HG03354 (cell line): ENCODE data around the gene TNS2.

Experiments
- ATAC-seq: cut with Tn5 transposase; IDR thresholded peaks from one replicate; pipeline ENCODE4 v1.9.1; 2021; ENCODE audit warnings: mild to moderate bottlenecking; ENCODE audit not compliant: unreplicated experiment, poor library complexity, severe bottlenecking

TNS2 gene

DNA sequence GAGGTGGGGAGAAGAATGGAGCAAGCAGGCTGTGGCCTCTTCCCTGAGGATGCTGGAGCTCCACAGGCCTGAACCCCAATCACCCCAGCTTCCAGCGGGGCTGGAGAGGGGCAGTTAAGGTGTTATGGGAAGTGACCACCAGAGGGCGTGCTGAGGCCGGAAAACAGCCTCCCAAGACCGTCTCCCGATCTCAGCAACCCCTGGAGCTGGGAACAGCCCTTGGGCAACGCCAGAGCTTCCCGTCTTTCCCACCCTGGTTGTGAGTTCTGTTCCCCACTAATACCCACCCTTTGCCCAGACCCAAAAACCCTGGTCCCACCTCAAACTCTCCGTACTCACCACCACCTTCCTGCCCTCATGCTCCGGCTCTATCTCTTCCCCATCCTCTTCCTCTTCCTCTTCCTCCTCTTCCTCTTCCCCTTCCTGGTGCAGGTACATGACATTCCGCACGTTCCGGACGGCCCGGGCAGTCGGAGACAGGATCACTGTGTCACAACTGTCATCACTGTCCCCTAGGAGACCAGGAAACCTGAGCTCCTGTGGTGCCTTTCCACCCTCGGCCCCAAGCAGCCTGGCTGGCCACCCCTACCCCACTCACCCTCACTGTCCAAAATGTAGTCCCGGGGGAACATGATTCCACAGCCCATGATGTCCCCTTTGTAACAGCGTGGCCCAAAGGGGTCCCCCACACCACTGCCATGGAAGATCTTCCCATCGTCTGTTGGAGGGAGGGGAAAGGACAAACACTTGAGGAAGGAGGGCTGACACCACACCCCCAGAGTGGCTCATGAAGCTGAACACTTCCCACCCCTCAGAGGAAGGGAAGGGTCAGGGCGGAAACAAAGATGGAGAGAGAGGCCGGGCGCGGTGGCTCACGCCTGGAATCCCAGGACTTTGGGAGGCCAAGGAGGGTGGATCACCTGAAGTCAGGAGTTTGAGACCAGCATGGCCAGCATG lies 16.4 kb downstream of the TNS2 start:
- ATAC-seq = no peak

DNA sequence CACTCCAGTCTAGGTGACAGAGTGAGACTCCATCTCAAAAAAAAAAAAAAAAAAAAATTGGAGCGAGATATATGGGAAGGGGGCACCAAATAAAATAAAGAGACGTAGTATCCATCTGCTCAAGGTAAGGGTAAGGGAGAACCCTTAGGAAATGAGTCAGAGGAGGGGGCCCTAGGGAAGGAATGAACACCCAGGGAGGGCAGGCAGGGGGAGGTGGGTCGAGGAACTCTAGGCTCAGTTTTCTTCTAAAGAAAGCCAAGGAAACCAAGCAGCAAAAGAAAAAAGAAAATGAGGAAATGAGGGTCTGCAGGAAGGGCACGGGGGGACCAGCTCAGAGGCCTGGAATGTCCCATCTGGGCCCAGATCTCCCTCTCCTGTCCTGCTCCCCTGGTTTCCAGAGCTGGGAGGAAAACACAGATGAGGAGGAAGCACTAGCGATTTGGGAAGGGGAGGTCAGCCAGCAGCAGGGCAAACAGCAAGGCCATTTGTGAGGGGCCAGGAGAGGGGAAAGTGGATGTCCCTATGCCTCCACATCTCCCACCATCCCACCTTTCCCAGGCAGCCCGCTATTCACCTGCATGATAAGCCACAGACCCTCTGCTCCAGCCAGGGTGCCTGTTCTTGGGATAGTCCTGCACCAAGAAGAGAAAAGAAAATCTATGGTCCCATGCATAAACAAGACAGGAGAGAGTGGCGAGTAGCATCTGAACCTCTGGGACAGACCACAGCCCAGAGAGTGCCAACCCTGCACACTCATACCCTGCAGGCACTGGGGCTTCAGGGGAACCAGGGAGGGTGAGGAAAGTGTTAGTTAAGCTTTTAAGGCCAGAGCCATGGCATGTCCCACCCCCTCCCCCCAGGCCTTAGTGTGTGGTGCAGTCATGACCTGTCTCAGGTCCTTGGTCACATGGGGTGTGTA lies 17.5 kb downstream of the TNS2 start:
- no peak for ATAC-seq

DNA sequence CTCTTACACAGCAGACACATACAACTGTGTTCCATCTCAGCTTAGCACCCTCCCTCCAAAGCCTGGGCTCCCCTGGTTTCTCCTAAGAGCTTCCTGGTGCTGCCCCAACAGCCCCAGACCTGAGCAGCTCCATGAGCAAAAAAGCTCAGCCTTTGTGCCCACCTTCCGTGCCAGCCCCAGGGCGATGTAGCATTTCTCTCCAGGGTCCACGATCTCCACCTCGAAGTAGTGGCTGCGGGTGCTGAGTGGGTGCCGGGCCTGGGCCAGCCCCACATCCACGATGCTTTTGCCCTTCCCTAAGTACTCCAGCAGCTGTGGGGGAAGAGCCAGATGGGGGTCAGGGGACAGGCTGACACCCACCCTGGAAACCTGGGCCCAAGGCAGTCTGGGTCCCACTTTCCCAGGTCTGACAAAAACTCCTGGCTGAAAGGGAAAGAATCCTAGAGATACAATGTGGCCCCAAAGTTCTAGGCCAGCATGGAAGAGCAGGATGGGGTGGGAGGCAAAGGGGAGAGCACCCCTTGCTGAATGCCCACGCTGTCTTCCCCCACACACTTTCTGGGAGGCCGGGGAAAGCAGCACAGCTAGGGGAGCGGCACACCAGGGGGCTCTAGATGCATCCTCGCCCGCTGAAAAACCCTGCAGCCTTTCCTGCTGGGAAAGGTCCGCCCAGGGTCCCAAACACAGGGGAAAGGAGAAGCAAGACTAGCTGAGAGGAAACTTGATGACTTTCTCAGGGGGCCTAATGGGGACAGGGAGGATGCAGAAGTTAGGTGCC lies 18.3 kb downstream of the TNS2 start:
- ATAC-seq = no peak

DNA sequence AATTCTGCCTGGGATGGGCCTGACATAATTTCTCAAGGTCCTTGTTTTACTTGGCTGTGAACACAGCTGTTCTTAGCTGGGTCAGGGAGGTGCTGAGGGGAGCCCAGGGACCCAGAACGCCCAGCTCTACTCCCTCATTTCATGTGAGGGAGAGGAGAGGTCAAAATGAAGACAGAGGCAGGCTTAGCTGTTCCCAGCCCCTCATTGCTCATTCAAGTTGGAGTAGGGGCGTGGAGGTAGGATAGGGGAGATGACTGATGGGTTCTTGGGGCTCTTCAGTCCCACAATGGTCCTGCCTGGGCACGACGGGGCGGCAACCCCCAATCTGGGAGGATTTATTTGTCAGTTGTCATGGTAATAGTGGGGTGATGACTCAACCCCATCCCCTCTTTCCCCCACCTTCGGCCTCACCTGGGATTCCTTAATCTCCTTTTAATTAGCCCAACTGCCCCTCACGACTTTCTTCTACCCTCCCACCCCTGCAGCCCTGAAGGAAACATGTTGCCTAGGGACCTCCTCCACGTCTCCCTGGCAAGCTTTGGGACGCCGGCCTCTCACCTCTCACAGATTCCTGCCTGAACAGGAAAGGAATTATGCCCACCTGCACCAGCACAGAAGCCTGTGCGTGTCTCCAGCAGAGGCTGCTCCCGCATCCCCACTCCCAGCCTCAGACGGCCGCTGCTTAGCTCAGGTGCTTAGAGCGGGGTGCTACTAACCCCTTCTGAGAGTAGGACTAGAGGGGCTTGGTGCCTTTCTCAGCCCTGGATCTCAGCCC lies 19.1 kb downstream of the TNS2 start:
- no peak for ATAC-seq

DNA sequence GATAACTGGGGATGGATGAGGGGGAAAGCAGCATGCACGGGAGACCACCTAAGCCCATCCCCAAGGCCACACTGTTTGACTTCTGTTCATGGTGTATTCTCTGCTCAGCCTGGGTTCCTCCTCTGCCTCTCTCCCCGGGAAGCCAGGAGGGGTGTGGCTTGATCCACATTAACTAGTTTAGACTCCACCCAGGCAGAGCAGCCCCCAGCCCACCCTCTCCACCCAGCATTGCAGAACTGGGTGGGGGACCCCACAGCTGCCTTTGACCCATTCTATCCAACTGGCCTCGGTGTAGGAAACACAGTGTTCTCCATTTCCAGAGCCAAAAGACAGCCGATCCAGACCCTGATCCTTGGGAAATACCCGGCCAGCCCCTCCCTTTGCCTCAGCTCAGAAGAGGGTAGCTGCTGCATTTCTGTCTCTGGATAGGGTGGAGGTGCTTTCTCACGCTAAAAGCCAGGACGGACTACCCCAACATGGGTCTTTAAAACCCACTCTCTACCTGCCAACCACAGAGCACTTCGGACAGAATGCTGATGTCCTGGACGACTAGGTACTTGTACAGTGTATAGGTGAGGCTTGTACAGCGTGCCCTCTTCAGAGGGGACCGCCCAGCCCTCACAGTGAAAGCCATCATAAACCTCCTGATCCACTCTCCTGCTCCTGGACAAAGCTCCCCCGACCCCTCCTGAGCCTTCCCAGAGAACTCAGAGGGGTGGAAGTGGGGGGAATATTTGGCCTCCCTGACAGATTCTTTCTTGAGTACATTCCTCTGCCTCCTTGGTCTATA lies 20.0 kb downstream of the TNS2 start:
- ATAC-seq = no peak

DNA sequence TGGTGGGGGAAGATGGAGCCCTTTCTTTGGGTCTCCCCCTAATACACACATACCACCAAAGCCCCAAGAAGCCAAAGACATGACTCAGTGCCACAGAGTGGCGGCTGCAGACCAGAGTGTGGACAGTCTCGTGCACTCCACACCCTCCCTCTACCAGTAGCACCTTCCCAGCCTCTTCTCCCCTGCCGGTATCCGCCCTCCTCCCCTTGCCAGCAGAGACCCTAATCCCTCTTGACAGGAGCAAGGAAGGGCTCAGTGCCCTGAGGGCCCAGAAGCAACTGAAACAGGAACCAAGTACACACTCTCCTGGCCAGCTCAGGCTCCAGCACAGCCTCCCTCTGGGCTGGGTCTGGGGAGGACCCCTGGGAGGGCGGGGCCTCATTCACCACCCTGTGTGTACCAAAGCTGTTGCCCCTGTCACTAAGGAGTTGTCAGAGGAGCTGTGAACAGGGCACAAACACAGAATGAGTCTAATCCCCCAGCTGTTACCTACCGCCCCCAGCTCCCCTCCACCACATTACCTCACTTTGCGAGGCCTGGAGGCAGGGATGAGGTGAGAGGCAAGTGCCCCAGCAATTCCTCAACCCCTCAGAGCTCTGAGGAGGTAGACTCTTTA lies 21.1 kb downstream of the TNS2 start:
- no peak for ATAC-seq

DNA sequence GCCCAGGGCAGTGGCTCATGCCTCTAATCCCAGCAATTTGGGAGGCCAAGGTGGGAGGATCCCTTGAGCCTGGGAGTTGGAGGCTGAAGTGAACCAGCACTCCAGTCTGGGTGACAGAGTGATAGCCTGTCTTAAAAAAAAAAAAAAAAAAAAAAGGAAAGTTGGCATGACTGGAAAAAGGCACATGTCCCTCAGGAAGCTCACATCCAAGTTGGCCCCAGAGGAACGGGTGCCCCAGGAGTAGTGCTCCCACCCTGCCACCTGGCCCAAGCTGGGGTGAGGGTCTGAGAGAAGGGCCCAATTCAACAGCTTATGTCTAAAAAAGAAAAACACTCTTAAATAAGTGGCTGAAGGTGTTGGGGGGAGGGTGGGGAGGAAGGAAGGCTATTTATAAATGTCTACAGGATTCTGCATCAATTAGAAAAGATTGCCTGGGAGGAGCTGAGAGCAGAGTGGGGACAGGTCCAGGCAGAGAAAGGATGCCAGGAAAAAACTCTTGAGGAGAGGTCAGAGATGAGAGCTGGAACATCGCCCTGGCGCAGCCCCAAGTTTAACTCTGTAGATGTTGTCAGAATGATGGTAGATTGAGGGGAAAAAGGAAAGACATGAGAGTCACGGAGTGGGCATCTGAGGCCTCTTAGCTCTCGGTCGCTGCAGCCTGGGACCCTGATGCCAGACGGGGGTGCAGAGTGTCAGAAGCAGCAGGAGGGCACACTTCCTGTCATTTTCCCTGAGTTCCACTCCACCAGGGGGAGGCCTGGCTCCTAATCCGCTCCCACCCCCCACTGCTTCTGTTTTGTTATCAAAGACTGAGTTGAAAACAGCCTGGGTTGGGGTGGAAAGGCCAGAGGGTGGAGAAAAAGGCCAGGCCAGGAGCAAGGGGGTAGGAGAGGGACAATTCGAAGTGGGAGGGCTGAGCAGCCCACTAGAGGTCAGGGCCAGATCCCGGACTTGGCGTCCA lies 22.0 kb downstream of the TNS2 start:
- ATAC-seq = no peak

DNA sequence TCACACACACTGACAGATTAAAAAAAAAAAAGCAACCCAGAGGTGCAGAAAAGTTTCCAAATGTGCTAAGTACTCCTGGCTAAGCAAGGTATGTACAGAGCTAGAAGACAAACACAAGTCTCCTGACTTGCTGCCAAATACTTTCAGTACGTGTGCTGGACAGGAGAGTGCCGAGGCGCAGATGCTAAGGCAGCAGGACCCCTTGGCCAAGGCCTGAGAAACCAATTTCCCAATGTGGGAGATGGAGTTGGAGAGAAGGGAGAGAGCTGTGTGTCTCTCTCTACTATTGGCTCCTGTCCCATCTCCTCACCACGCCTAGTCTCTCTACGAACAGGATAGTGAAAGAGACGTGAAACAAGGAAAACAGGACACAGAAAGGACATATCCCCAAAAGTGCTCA lies 24.0 kb downstream of the TNS2 start:
- no peak for ATAC-seq

DNA sequence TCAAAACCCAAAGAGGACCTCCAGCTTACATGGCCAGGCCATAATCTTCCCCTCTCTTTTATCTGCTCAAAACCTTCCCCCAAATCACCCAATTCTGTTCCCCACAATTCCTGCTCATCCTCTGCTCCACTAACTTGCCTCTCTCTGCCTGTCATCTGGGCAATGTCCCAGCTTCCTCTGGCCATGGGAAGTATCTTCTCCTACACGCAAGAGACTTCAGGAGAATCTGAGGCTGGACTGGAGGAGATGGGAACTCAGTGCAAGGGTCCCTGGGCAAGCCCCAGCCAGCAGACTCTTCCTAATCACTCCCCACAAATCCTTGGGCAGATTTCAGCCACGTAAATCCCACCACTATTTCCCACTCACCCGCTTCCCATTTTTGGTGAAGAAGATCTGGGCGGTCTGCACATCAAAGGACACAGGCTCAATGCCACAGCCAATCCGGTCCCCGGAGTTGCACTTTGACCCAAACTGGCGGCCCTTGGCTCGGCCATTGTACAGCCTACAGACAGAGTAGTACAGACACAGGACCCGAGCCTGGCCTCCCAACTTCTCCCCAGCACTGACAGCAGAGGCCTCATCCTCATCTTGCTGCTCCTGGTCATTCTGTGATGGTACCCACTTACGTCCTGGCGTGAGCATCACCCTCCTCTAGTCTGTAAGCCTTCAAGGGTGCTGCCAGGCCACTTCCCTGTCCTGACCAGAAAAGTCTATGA lies 24.6 kb downstream of the TNS2 start:
- no peak for ATAC-seq

DNA sequence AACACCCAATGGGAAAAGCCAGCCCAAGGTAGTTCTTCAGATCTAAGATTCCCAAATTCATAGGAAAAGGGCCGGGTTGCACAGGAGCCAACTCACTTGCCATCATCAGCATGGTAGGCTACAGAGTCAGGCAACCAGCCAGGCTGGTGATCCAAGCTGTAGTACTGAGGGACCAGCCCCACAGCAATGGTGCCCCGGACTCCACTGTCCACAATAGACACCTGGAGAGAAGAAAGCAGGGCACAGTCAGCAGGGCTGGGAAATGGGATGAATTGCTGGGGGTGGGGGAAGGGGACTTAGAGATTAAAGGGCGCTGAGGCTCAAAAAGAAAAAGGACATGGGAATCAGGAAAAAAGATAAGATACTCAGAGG lies 25.1 kb downstream of the TNS2 start:
- no peak for ATAC-seq

DNA sequence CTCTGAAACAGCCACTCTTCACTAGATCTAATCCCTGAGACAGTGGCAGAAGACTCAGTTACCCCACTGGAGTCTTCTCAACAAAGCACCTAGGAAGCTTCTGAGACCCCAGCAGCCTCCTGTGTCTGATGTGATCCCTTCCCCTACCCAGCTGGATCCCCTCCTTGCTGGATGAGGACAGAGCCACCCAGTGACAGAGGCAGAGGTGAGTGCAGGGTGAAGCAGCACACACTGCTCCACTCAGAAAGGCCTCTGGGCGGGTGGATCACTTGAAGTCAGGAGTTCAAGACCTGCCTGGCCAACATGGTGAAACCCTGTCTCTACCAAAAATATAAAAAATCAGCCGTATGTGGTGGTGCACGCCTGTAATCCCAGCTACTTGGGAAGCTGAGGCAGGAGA lies 26.6 kb downstream of the TNS2 start:
- ATAC-seq = no peak

DNA sequence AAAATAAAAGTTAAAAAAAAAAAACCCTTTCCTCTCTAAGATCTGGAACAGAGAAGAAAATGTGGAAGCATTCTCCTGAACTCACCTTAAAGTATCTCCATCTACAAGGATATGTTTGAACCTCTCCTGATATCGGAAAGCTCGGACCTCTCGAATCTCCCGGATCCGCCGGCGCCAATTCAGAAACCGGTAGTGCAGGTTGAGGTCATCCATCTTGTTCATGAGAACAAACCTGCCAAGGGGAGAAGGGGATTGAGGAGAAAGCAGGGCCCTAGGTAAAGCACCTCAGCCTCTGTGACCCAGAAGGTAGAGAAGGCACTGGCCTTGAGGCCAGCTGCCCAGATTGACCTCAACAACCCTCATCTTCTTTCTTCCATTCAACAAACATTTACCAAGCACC lies 27.2 kb downstream of the TNS2 start:
- no peak for ATAC-seq

DNA sequence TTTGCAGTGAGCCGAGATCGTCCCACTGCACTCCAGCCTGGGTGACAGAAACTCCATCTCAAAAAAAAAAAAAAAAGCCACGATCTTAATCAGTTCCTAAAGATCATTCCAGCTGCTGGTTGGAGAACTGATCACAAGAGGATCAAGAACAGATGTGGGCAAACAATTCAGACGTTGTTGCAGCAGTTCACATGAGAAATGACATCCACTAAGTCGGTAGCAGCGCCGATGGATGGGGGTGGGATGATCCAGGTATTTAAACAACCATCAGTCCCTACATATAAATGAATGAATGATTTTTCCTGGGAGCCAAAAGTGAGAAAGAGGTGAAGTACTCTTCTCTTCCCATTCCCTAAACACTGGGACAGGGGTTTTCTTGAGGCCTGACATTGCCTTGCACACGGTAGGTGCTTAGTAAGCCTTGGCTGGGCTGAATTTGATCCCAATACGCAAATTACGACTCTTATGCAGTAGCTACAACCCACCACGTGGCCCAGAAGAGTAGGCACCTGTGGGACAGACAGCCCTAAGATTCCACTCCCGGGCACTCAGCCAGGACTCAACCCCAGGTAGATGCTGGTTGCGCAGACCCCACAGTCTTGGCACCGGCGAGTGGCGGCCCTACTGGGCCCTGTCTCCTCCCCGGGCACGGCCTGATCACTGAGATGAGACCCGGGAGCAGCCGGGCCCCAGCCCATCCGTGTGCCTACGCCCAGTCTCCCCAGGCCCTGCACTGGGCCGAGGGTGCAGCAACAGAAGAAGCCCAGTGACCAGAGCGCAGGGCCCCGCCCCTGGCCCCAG lies 28.8 kb downstream of the TNS2 start:
- ATAC-seq = peak; percentile 33

DNA sequence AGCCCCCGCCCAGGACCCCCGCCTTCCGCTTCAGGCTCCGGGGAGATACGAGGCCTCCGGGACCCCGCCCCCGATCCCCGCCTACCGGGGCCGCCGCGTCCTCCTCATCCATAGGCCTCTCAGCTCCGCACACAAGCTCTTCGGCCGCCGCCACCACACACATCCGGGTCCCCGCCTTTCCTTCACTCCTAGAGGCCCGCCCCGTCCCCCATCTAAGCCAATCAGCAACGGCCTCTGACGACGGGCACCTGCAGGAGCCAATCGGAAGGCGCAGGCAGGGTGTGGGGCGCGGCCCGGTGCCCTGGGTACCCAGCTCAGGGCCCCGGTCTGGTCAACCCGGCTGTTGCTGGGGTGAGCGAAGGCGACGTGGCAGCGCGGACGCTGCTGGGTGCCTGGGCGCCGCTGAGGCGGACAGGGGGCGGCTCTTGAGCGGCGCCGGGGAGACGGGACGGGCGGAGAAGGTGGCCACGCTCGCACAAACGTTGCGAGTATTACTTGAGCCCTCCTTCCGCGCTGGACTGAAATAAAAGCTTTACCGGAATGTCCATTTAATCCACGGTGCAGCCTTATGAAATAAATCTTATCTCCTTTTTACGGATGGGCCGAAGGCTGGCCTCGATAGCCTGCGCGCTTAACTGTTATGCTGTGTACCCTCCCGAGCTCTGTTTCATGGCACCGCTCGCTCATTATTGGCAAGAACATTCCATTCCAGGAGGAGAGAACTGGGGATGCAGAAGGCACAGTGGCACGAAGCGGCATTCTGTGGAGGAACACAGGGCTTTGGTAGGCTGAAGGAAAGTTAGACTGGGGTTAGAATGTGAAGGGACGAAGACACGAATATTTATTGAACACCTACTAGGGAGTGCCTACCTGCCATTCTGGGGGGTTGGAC lies 29.6 kb downstream of the TNS2 start, which contains the start of gene SPRYD3:
Gene SPRYD3, minus strand, starts transcription at position 165 of the 892 bp plus-strand sequence. Its CDS starts 57 bp downstream, at position 108.
- peak; percentile 98 for ATAC-seq
